ENCODE data around the gene VPS11. TPM values are rescaled to one million over a fixed set of nuclear protein-coding genes. Genes with fewer than 3 reads are reported as not detected.
A peak's percentile ranks its signal among the peaks of the same experiment; 100 is the strongest.

VPS11 gene
- total RNA-seq, 1 donor from 2014 or later = 22.0 TPM

DNA sequence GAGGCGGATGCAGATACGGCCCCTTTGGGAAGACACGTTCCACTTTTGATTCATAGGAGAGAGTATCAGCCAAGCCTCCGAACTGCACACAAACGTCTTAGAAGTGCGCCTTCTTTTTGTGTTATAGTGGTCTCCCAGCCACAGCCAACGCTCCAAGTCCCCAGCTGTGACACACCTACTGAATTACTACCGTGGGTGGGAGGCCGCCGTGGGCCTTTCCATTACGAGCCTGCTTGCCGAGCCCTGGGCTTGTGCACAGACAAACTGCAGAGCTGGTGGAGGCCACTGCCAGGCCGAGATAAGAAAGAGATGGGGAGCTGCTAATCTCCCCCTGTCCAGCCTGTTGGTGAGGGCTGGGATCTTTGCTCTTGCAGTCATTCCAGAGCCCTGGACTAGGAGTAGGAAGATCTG lies 17.8 kb downstream of the VPS11 start:
- no peaks in the 10 kb centered on the region for H3K9me3 ChIP-seq (replicated peaks)
- H3K4me1 ChIP-seq = peaks cover 20% of the 10 kb centered on the region
- peak overlapping the region; percentile 70 for H3K4me3 ChIP-seq
- H3K36me3 ChIP-seq = peaks cover 27% of the 10 kb centered on the region
- no peaks in the 10 kb centered on the region for H3K27me3 ChIP-seq (ENCODE audit: low read depth)
- peak overlapping the region; percentile 94 for H3K27ac ChIP-seq (replicated peaks)
- TF ChIP-seq, protein P1, sequence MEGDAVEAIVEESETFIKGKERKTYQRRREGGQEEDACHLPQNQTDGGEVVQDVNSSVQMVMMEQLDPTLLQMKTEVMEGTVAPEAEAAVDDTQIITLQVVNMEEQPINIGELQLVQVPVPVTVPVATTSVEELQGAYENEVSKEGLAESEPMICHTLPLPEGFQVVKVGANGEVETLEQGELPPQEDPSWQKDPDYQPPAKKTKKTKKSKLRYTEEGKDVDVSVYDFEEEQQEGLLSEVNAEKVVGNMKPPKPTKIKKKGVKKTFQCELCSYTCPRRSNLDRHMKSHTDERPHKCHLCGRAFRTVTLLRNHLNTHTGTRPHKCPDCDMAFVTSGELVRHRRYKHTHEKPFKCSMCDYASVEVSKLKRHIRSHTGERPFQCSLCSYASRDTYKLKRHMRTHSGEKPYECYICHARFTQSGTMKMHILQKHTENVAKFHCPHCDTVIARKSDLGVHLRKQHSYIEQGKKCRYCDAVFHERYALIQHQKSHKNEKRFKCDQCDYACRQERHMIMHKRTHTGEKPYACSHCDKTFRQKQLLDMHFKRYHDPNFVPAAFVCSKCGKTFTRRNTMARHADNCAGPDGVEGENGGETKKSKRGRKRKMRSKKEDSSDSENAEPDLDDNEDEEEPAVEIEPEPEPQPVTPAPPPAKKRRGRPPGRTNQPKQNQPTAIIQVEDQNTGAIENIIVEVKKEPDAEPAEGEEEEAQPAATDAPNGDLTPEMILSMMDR (IDR thresholded peaks at IDR 0.05; ENCODE audit: borderline replicate concordance) = no peak
- intact Hi-C loops (cut with micrococcal nuclease) = no loop called here
- DNase-seq = no peak

GRCh38 chr11:119087123-119087522 lies 19.5 kb downstream of the VPS11 start:
- DNase-seq = no peak
- TF ChIP-seq, protein P1 (IDR thresholded peaks at IDR 0.05; ENCODE audit: borderline replicate concordance) = no peak
- Histone ChIP-seq H3K4me1 (peaks cover 20% of the 10 kb centered on the region), H3K27me3 (ENCODE audit: low read depth) (no peaks in the 10 kb centered on the region), H3K9me3 (replicated peaks) (no peaks in the 10 kb centered on the region), H3K27ac (replicated peaks) (no peak overlapping the region), H3K36me3 (peaks cover 17% of the 10 kb centered on the region), H3K4me3 (no peak overlapping the region)
- intact Hi-C loops (cut with micrococcal nuclease) = no loop called here

DNA sequence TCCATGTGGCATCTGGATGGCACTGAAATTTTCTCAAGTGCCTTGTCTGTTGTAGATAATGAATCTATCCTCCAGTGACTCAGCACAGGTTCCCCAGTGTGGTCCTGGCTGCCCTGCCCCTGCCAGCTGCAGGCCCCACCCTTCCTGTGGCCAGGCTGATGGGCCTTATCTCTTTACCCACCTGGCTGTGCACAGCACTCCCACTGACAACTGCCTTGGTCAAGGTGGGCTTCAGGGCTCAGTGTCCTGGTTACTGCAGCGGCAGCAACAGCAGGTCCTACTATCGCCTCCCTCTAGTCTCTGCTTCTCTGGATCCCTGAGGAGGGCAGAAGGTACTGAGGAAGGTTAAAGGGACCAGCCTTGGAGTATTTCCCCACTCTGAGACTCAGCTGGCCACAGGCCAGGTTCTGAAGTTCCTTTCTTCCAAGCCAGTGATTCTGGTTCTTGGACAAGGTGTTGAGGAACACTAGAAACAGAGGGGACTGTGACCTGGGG lies 20.2 kb downstream of the VPS11 start:
- H3K27me3 ChIP-seq (ENCODE audit: low read depth) = no peaks in the 10 kb centered on the region
- no peak overlapping the region for H3K27ac ChIP-seq (replicated peaks)
- H3K36me3 ChIP-seq = peaks cover 17% of the 10 kb centered on the region
- intact Hi-C loops (cut with micrococcal nuclease) = no loop called here
- TF ChIP-seq, protein P1 (IDR thresholded peaks at IDR 0.05; ENCODE audit: borderline replicate concordance) = no peak
- H3K9me3 ChIP-seq (replicated peaks) = no peaks in the 10 kb centered on the region
- DNase-seq = no peak
- peaks cover 25% of the 10 kb centered on the region for H3K4me1 ChIP-seq
- H3K4me3 ChIP-seq = no peak overlapping the region

DNA sequence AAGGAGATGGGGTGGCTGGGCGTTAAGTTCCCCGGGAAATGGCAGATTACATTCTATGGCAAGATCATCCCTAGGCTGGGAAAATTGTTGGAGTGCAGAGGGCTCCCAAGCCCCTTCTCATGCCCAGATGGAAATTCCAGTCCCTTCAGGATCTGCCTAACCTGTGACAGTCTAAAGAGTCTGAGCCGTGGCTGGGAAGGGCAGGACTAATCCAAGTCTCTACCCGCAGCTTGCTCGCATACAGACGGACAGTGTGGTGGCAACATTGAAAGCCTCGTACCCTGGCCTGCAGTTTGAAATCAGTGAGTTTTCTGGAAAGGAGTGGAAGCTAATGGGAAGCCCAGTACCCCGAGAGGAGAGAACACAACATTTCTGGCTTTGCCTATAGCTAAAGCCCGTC lies 20.8 kb downstream of the VPS11 start:
- no peaks in the 10 kb centered on the region for H3K27me3 ChIP-seq (ENCODE audit: low read depth)
- intact Hi-C loops (cut with micrococcal nuclease) = no loop called here
- TF ChIP-seq, protein P1 (IDR thresholded peaks at IDR 0.05; ENCODE audit: borderline replicate concordance) = no peak

DNA sequence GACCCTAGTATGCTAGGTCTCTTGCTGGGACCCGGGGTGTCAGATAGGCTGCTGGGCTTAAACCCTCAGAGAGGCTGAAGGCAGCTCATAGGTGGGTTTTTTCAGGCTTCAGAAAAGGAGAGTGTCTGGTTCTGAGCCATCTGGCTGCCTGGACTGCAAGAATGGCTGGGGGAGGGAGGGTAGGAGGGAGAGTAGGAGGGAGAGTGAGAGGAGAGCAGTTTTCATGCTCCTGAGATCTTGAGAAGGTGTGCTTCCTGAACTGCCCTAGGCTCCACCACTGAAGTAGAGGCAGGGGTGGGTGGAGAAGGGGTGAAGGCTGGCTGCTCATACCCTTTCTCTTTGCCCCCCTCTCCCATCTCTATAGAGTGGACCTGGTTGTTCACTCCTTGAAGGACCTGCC lies 21.7 kb downstream of the VPS11 start:
- Histone ChIP-seq H3K36me3 (peaks cover 22% of the 10 kb centered on the region), H3K9me3 (replicated peaks) (no peaks in the 10 kb centered on the region), H3K27ac (replicated peaks) (no peak overlapping the region), H3K27me3 (ENCODE audit: low read depth) (no peaks in the 10 kb centered on the region), H3K4me1 (peaks cover 38% of the 10 kb centered on the region), H3K4me3 (no peak overlapping the region)
- DNase-seq = no peak
- TF ChIP-seq, protein P1 (IDR thresholded peaks at IDR 0.05; ENCODE audit: borderline replicate concordance) = no peak
- intact Hi-C loops (cut with micrococcal nuclease) = no loop called here

More for the DNA sequence above, 20.8 kb downstream of the VPS11 start:
- Histone ChIP-seq H3K36me3 (peaks cover 22% of the 10 kb centered on the region), H3K4me1 (peaks cover 31% of the 10 kb centered on the region), H3K27ac (replicated peaks) (no peak overlapping the region), H3K4me3 (no peak overlapping the region), H3K9me3 (replicated peaks) (no peaks in the 10 kb centered on the region)
- DNase-seq = no peak
